Fibroblast of pulmonary artery (primary cell): Measurements from ENCODE around the gene ACR.

Experiments
- DNase-seq: peaks from one replicate; pipeline ENCODE4 v3.0.0-alpha.2; 2010; ENCODE audit warnings: low read depth
- H3K4me3 ChIP-seq: replicated peaks from 2 replicates; pipeline ENCODE4 v1.5.1; 2011; ENCODE audit warnings: low read depth, mild to moderate bottlenecking, control low read depth, low read length, moderate library complexity
- CTCF ChIP-seq: IDR thresholded peaks from 2 replicates; pipeline ENCODE4 v1.5.1; 2011; ENCODE audit warnings: mild to moderate bottlenecking, control low read depth, low read length, inconsistent platforms; ENCODE audit errors: missing control alignments

ACR gene

GRCh38 chr22:50717709-50718351, 20.2 kb upstream of the ACR start:
- no peak for TF ChIP-seq CTCF
- no peak overlapping the region for H3K4me3 ChIP-seq
- no peak for DNase-seq

- no peak for DNase-seq
- no peak overlapping the region for H3K4me3 ChIP-seq
- TF ChIP-seq CTCF, result no peak
Observed at GRCh38 chr22:50718352-50718709, 19.7 kb upstream of the ACR start.

- DNase-seq, result no peak
- no peak for TF ChIP-seq CTCF
- no peak overlapping the region for H3K4me3 ChIP-seq
Observed at GRCh38 chr22:50719814-50720300, 18.1 kb upstream of the ACR start.

- H3K4me3 ChIP-seq, result no peak overlapping the region
- DNase-seq, result no peak
- TF ChIP-seq CTCF, result no peak
Observed at GRCh38 chr22:50720301-50721256, 17.4 kb upstream of the ACR start.

GRCh38 chr22:50721257-50721844, 16.7 kb upstream of the ACR start:
- no peak for DNase-seq
- no peak overlapping the region for H3K4me3 ChIP-seq
- no peak for TF ChIP-seq CTCF

DNA sequence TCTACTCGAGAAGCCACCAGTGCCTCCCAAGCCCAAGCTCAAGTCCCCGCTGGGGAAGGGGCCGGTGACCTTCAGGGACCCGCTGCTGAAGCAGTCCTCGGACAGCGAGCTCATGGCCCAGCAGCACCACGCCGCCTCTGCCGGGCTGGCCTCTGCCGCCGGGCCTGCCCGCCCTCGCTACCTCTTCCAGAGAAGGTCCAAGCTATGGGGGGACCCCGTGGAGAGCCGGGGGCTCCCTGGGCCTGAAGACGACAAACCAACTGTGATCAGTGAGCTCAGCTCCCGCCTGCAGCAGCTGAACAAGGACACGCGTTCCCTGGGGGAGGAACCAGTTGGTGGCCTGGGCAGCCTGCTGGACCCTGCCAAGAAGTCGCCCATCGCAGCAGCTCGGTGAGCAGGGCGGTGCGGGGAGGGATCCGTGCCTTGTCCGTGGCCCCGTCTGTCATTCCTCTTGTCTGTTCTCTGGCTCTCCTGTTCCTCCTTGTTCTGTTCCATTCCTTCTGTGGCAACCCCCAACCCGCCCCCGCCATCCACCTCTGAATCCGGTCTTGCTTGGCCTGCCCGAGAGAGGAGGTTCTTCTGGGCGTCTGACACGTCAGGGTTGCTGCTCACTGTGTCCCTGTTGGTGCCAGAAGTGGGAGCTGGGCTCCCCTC, 15.8 kb upstream of the ACR start:
- TF ChIP-seq CTCF, result no peak
- no peak for DNase-seq
- H3K4me3 ChIP-seq, result no peak overlapping the region
